Psoas muscle (tissue), 8 donors: ENCODE measurements around the gene HELZ2. TPM values are rescaled to one million over a fixed set of nuclear protein-coding genes. Genes with fewer than 3 reads are reported as not detected.

Experiments
- ATAC-seq, 4 donors: fragments of 200-7000 bp; cut with Tn5 transposase; one replicate each; pipeline ENCODE4 v1.9.1; 2020; ENCODE audit warnings: moderate library complexity in 3 of 4, mild to moderate bottlenecking in 2 of 4
- DNase-seq, 2 donors: peaks; one replicate each; pipeline ENCODE4 v3.0.0-alpha.2; 2020
- H3K27ac ChIP-seq: fragments of 200-600 bp; one replicate; pipeline ENCODE4 v1.8.0; 2022
- H3K27me3 ChIP-seq, 3 donors: fragments of 200-600 bp in 1 of 3; one replicate each; pipeline versions ENCODE4 v1.6.1 to v1.8.0; 2013 to 2022; ENCODE audit warnings: low read length in 2 of 3, mild to moderate bottlenecking in 2 of 3, moderate library complexity in 1 of 3; ENCODE audit not compliant: insufficient read depth in 3 of 3
- H3K36me3 ChIP-seq, 2 donors: fragments of 200-600 bp in 1 of 2; one replicate each; pipeline versions ENCODE4 v1.6.1 to v1.8.0; 2013 to 2022; ENCODE audit warnings: low read depth in 1 of 2, mild to moderate bottlenecking in 1 of 2, moderate library complexity in 1 of 2; ENCODE audit not compliant: insufficient read depth in 1 of 2
- H3K4me1 ChIP-seq: fragments of 200-600 bp; one replicate; pipeline ENCODE4 v1.8.0; 2022
- H3K4me3 ChIP-seq: fragments of 200-600 bp; one replicate; pipeline ENCODE4 v1.8.0; 2022; ENCODE audit warnings: mild to moderate bottlenecking
- H3K9me3 ChIP-seq: fragments of 200-600 bp; one replicate; pipeline ENCODE4 v1.8.0; 2022
- WGBS, 3 donors: extraction: QIAGEN DNeasy Blood & Tissue Kit; methylation state at CpG; one replicate each; pipeline versions ENCODE4 v1.1.6 to v1.1.7; 2013; 5-methylcytosine and 5-hydroxymethylcytosine counted together
- intact Hi-C, 2 donors: fragments of 100-400 bp; cut with DNase I; formaldehyde crosslinking; loops; one replicate each; pipeline versions ENCODE4 v1.11.0 to v1.14.2; 2022
- long read RNA-seq, 2 donors: library from polyadenylated mRNA; unstranded; transcript quantifications; one replicate each; pipeline ENCODE4 v2.0.0, GENCODE V29; 2021
- polyA plus RNA-seq, 3 donors: library from polyadenylated mRNA; stranded (reverse); fragments of 200-250 nt; gene quantifications; one replicate each; pipeline ENCODE4 v1.2.3, GENCODE V29; 2013
- total RNA-seq, 4 donors: library from RNA; stranded (reverse); fragmentation: NEBNext Ultra II Directional in 2 of 4; extraction: Animal tissue kit (Norgen Biotek cat#: 25700) in 2 of 4; gene quantifications; one replicate each; pipeline versions ENCODE4 v1.2.1 to v1.2.4, GENCODE V29; 2021 to 2023
- TF ChIP-seq, protein P1 (sequence below): fragments of 200-600 bp; IDR thresholded peaks from one replicate; pipeline ENCODE4 v1.8.0; 2022; ENCODE audit warnings: antibody characterized with exemption
- donor health status: healthy with polysubstance abuse.
- donor health status: DM: no; HTN: no; CAD: no; lungs with moderate emphysema.
- donor health status: Bipolar disorder and iron deficiency.
- donor health status: healthy.
- donor health status: DM: yes; HTN: yes; CAD: no.
- donor health status: DM: no; HTN: no; CAD: no.
- donor health status: DM: no; HTN: no; CAD: no.
- donor health status: DM: yes; HTN: yes; CAD: no.

The HELZ2 gene, protein sequence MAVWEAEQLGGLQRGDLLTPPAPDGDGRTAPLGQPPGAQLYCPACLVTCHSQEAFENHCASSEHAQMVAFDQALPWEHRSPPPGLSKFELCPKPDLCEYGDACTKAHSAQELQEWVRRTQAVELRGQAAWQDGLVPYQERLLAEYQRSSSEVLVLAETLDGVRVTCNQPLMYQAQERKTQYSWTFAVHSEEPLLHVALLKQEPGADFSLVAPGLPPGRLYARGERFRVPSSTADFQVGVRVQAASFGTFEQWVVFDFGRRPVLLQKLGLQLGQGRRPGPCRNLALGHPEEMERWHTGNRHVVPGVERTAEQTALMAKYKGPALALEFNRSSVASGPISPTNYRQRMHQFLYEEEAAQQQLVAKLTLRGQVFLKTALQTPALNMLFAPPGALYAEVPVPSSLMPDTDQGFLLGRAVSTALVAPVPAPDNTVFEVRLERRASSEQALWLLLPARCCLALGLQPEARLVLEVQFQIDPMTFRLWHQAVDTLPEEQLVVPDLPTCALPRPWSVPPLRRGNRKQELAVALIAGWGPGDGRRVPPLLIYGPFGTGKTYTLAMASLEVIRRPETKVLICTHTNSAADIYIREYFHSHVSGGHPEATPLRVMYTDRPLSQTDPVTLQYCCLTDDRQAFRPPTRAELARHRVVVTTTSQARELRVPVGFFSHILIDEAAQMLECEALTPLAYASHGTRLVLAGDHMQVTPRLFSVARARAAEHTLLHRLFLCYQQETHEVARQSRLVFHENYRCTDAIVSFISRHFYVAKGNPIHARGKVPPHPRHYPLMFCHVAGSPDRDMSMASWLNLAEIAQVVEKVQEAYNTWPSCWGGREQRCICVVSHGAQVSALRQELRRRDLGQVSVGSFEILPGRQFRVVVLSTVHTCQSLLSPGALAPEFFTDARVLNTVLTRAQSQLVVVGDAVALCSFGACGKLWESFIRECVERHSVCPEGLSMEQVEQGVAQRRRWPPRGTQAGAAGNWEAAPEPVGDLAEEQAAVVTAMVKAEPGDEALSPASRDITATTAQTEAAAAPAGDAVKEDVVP (N-terminal part only)
- total RNA-seq: 1 to 10 TPM; 3.5 to 8.0 (median 5.4) TPM
- 1 to 10 TPM in 2 of 3 donors, under 1 TPM in 1; 0.82 to 3.1 (median 1.5) TPM for polyA plus RNA-seq
- long read RNA-seq, donor 1, partial matches to known transcripts: 1 of 2 reads
- long read RNA-seq, donor 1, other reads (novel, unspliced or antisense): 1 of 2 reads
- long read RNA-seq, donor 2: 0 reads

DNA sequence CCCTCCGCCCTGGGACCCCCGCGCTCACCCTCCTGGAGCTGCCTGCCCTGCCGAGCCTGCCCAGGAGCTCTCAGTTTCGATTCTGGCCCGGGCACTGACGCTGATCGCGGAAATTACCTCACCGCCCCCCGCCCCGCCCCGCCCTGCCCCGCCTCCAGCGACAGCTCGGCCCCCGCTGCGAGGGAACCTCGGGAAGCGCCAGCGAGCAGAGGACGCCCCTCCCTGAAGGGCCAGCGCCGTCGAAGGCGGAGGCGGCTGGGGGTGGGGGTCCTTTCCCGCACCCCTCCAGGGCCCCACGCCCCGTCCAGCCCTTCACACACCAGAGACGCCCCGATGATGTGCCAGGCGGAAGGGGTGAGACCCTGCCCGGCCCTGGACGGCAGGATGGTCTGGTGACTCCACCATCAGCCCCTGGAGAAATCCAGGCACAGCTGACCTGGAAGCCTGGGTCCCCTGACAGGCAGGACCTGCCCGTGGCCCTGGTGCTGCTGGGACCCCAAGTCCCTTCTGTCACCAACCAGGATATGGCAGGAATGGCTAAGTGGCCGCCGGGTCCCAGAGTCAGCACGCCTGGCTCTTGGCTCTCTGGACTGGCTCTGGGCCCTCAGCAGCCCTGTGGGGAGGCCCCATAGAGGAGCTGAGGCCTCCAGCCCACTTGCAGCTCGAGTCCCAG, at the start of gene HELZ2:
TSS of gene HELZ2 (minus strand) at position 84 of the 673 bp plus-strand sequence. CDS start 1,854 bp downstream, outside the sequence.
- DNase-seq: peak; percentile 74 to 82
- Histone ChIP-seq H3K4me3 (peak within 1 kb of the TSS; percentile 70), H3K36me3 (no peaks in the 10 kb centered on the region), H3K27me3 (peaks cover 0 to 30% (median 5%) of the 10 kb centered on the region in 3 donors), H3K9me3 (no peaks in the 10 kb centered on the region), H3K4me1 (peaks cover 5% of the 10 kb centered on the region), H3K27ac (peak within 1 kb of the TSS; percentile 60)
- intact Hi-C loops: no loop called here
- peak; percentile 34 to 60 (median 58) for ATAC-seq
- WGBS, 3 donors: 8 to 13% (median 11%) methylated on average over 27 to 40 of the region's 40 CpGs
- TF ChIP-seq, protein P1, sequence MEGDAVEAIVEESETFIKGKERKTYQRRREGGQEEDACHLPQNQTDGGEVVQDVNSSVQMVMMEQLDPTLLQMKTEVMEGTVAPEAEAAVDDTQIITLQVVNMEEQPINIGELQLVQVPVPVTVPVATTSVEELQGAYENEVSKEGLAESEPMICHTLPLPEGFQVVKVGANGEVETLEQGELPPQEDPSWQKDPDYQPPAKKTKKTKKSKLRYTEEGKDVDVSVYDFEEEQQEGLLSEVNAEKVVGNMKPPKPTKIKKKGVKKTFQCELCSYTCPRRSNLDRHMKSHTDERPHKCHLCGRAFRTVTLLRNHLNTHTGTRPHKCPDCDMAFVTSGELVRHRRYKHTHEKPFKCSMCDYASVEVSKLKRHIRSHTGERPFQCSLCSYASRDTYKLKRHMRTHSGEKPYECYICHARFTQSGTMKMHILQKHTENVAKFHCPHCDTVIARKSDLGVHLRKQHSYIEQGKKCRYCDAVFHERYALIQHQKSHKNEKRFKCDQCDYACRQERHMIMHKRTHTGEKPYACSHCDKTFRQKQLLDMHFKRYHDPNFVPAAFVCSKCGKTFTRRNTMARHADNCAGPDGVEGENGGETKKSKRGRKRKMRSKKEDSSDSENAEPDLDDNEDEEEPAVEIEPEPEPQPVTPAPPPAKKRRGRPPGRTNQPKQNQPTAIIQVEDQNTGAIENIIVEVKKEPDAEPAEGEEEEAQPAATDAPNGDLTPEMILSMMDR: no peak

DNA sequence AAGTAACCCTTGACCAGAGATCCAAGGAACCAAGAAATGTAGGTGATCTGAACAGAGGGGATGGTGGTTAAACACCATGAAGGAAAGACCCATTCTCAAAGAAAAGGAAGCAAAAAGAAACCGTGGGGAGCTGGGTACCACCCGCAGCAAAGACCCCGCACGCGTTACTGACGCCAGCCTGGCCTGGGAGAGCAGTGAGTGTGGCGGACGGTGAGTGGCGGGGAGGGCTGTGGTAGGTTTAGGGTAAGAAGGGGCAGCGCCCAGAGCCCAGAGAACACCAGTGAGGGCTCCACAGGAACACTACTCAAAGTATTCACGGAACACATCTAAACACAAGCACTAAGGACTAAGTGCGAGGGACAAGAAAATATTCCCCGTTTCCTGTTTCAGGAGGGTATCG, 48.7 kb upstream of the HELZ2 start:
- Histone ChIP-seq H3K4me1 (peaks cover 6% of the 10 kb centered on the region), H3K4me3 (no peak overlapping the region), H3K27me3 (no peaks in the 10 kb centered on the region), H3K36me3 (peaks cover 2 to 19% of the 10 kb centered on the region in 2 donors), H3K9me3 (no peaks in the 10 kb centered on the region), H3K27ac (no peak overlapping the region)
- ATAC-seq (no peak), DNase-seq (no peak)
- intact Hi-C loops: no loop called here
- TF ChIP-seq, protein P1: no peak
- 92 to 93% (median 92%) methylated on average over 14 of the region's 14 CpGs for WGBS, 3 donors

DNA sequence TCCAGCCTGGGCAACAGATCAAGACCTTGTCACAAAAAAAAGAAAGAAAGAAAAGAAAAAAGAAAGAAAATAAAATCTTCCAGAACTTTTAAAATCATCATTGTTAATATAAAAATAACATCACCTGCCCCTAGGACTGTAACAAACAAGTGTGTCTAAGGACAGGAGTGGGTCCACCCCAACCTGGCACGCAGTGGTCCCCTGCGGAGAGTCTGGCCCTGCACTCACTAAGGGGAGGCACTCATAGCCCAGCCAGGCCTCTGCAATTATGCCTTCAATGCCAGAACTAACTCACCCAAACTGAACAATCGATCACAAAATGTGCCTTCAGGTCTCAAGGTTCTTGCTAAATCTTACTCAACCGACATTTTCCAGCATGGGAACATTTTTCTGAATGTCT, 48.1 kb upstream of the HELZ2 start:
- no peaks in the 10 kb centered on the region for H3K9me3 ChIP-seq
- intact Hi-C loops: no loop called here
- 90 to 93% (median 91%) methylated on average over 4 of the region's 4 CpGs for whole genome bisulfite sequencing, 3 donors
- peaks cover 2 to 25% of the 10 kb centered on the region in 2 donors for H3K36me3 ChIP-seq
- TF ChIP-seq, protein P1: no peak
- no peak for ATAC-seq
- no peak overlapping the region for H3K27ac ChIP-seq
- H3K4me3 ChIP-seq: no peak overlapping the region
- no peak for DNase-seq
- peaks cover 6% of the 10 kb centered on the region for H3K4me1 ChIP-seq
- H3K27me3 ChIP-seq: no peaks in the 10 kb centered on the region

DNA sequence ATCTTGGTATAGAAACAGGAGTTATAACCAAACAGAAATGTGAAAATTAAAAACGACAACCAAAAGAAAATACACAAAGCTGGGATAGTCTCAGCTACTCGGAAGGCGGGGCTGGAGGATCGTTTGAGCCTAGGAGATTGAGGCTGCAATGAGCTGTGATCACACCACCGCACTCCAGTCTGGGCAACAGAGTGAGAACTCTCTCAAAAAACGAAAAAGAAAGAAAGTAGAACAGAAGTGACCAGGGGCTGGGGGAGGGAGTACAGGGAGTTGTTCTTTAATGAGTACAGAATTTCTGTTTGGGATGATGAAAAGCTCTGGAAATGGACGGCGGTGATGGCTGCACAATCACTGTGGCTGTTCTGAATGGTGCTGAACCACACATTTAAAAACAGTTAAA, 47.0 kb upstream of the HELZ2 start:
- no peak for ATAC-seq
- Histone ChIP-seq H3K9me3 (no peaks in the 10 kb centered on the region), H3K4me1 (peaks cover 6% of the 10 kb centered on the region), H3K27me3 (no peaks in the 10 kb centered on the region), H3K4me3 (no peak overlapping the region), H3K36me3 (peaks cover 2 to 36% of the 10 kb centered on the region in 2 donors), H3K27ac (no peak overlapping the region)
- DNase-seq: no peak
- 81 to 86% (median 85%) methylated on average over 8 of the region's 8 CpGs for WGBS, 3 donors
- intact Hi-C loops: no loop called here
- TF ChIP-seq, protein P1: no peak
